HG03439 (cell line): ENCODE measurements around the gene MAML3.
A peak's percentile ranks its signal among the peaks of the same experiment; 100 is the strongest.

ENCODE experiments used
- ATAC-seq: cut with Tn5 transposase; IDR thresholded peaks from one replicate; pipeline ENCODE4 v1.9.1; 2021; ENCODE audit warnings: mild to moderate bottlenecking, moderate library complexity; ENCODE audit not compliant: unreplicated experiment

MAML3 gene

GRCh38 chr4:140127422-140127821, 26.6 kb downstream of the MAML3 start:
- ATAC-seq = no peak

GRCh38 chr4:140126261-140126660, 27.7 kb downstream of the MAML3 start:
- no peak for ATAC-seq

- no peak for ATAC-seq
Measured at GRCh38 chr4:140125374-140125773, 28.6 kb downstream of the MAML3 start.

- ATAC-seq = no peak
Measured at GRCh38 chr4:140123666-140124377, 30.2 kb downstream of the MAML3 start.

- ATAC-seq = no peak
Measured at GRCh38 chr4:140122891-140123290, 31.1 kb downstream of the MAML3 start.

- ATAC-seq = no peak
Measured at GRCh38 chr4:140121646-140122045, 32.3 kb downstream of the MAML3 start.

- no peak for ATAC-seq
Measured at GRCh38 chr4:140118931-140119640, 34.9 kb downstream of the MAML3 start.

- ATAC-seq = no peak
Measured at GRCh38 chr4:140117947-140118346, 36.0 kb downstream of the MAML3 start.

GRCh38 chr4:140116442-140117104, 37.4 kb downstream of the MAML3 start:
- no peak for ATAC-seq

GRCh38 chr4:140115140-140115539, 38.8 kb downstream of the MAML3 start:
- no peak for ATAC-seq

- no peak for ATAC-seq
Measured at GRCh38 chr4:140113653-140114052, 40.3 kb downstream of the MAML3 start.

GRCh38 chr4:140112576-140112975, 41.4 kb downstream of the MAML3 start:
- ATAC-seq = no peak

GRCh38 chr4:140111256-140111655, 42.7 kb downstream of the MAML3 start:
- no peak for ATAC-seq

GRCh38 chr4:140110542-140111215, 43.3 kb downstream of the MAML3 start:
- no peak for ATAC-seq

- no peak for ATAC-seq
Measured at GRCh38 chr4:140109737-140110136, 44.2 kb downstream of the MAML3 start.

GRCh38 chr4:140109292-140109691, 44.7 kb downstream of the MAML3 start:
- no peak for ATAC-seq

GRCh38 chr4:140108713-140109230, 45.2 kb downstream of the MAML3 start:
- no peak for ATAC-seq

GRCh38 chr4:140108243-140108642, 45.7 kb downstream of the MAML3 start:
- ATAC-seq = no peak

GRCh38 chr4:140106289-140106844, 47.6 kb downstream of the MAML3 start:
- no peak for ATAC-seq

GRCh38 chr4:140105436-140105835, 48.5 kb downstream of the MAML3 start:
- ATAC-seq = no peak

- peak; percentile 70 for ATAC-seq
Measured at GRCh38 chr4:140103676-140104075, 50.3 kb downstream of the MAML3 start.
